Activated CD8-positive, alpha-beta memory T cell treated with anti-CD3 and anti-CD28 coated beads for 24 hours (primary cell): Measurements from ENCODE around the gene PRR5L.
"Not testable (repeated sequence)": the region's sequence is repeated elsewhere in the genome, so short reads cannot be mapped to it uniquely, and the experiment has no call there.

Experiments
- DNase-seq: peaks from one replicate; pipeline ENCODE4 v3.0.0-alpha.2; 2020

Gene PRR5L

GRCh38 chr11:36281850-36282249 is 14.2 kb upstream of the PRR5L start:
- DNase-seq: no peak

GRCh38 chr11:36282926-36283325 is 13.2 kb upstream of the PRR5L start:
- no peak for DNase-seq

- no peak for DNase-seq
These were observed 7.5 kb upstream of the PRR5L start for GRCh38 chr11:36288442-36289225.

- peak; percentile 95 for DNase-seq
These were observed 6.7 kb upstream of the PRR5L start, which contains the start of gene COMMD9 for GRCh38 chr11:36289226-36289852. Gene COMMD9 (minus strand): TSS chr11:36289424. CDS start chr11:36289412, 12 bp downstream.

GRCh38 chr11:36292311-36292722 is 3.8 kb upstream of the PRR5L start:
- DNase-seq: no peak

- DNase-seq: no peak
These were observed 926 bp downstream of the PRR5L start for GRCh38 chr11:36296884-36297543.

- no peak for DNase-seq
These were observed 4.6 kb downstream of the PRR5L start for GRCh38 chr11:36300650-36301049.

GRCh38 chr11:36304351-36304750 is 8.3 kb downstream of the PRR5L start:
- DNase-seq: no peak

GRCh38 chr11:36305047-36305446 is 9.0 kb downstream of the PRR5L start:
- DNase-seq: no peak

- no peak for DNase-seq
These were observed 10.8 kb downstream of the PRR5L start for GRCh38 chr11:36306888-36307287.

GRCh38 chr11:36308577-36308976 is 12.5 kb downstream of the PRR5L start:
- DNase-seq: no peak

- DNase-seq: no peak
These were observed 13.7 kb downstream of the PRR5L start for GRCh38 chr11:36309779-36310178.

- DNase-seq: no peak
These were observed 16.0 kb downstream of the PRR5L start for GRCh38 chr11:36311926-36312595.

- DNase-seq: no peak
These were observed 16.8 kb downstream of the PRR5L start for GRCh38 chr11:36312611-36313472.

- DNase-seq: no peak
These were observed 17.8 kb downstream of the PRR5L start for GRCh38 chr11:36313750-36314433.

GRCh38 chr11:36314434-36314767 is 18.3 kb downstream of the PRR5L start:
- DNase-seq: no peak

- no peak for DNase-seq
These were observed 20.0 kb downstream of the PRR5L start for GRCh38 chr11:36316049-36316448.

GRCh38 chr11:36317992-36318391 is 21.9 kb downstream of the PRR5L start:
- DNase-seq: no peak

GRCh38 chr11:36324956-36325355 is 28.9 kb downstream of the PRR5L start:
- DNase-seq: not testable (repeated sequence)

GRCh38 chr11:36325403-36325802 is 29.3 kb downstream of the PRR5L start:
- not testable (repeated sequence) for DNase-seq

- no peak for DNase-seq
These were observed 30.7 kb downstream of the PRR5L start for GRCh38 chr11:36326524-36327419.
